ENCODE measurements around the gene KATNAL2.
"Not testable (repeated sequence)": the region's sequence is repeated elsewhere in the genome, so short reads cannot be mapped to it uniquely, and the experiment has no call there.

The KATNAL2 gene

GRCh38 chr18:47030887-47031286 lies 113.5 kb downstream of the KATNAL2 start:
- H3K4me3 ChIP-seq (ENCODE audit: insufficient read depth, low read depth, low read length, poor library complexity, severe bottlenecking); H3K9me3 ChIP-seq (ENCODE audit: control insufficient read depth, low read length); H3K4me1 ChIP-seq (ENCODE audit: control insufficient read depth, insufficient read depth, low read length, poor library complexity, severe bottlenecking); H3K27me3 ChIP-seq (replicated peaks; ENCODE audit: control insufficient read depth, insufficient read depth, low read length, poor library complexity, severe bottlenecking); DNase-seq; H3K27ac ChIP-seq (ENCODE audit: insufficient read depth, low read length, poor library complexity, severe bottlenecking); H3K36me3 ChIP-seq (ENCODE audit: control insufficient read depth, insufficient read depth, low read length): not testable (repeated sequence)

- Histone ChIP-seq H3K36me3 (ENCODE audit: control insufficient read depth, insufficient read depth, low read length) (no peaks in the 10 kb centered on the region), H3K4me1 (ENCODE audit: control insufficient read depth, insufficient read depth, low read length, poor library complexity, severe bottlenecking) (no peaks in the 10 kb centered on the region), H3K27ac (ENCODE audit: insufficient read depth, low read length, poor library complexity, severe bottlenecking) (no peak overlapping the region), H3K4me3 (ENCODE audit: insufficient read depth, low read depth, low read length, poor library complexity, severe bottlenecking) (no peak overlapping the region), H3K27me3 (replicated peaks; ENCODE audit: control insufficient read depth, insufficient read depth, low read length, poor library complexity, severe bottlenecking) (no peaks in the 10 kb centered on the region), H3K9me3 (ENCODE audit: control insufficient read depth, low read length) (no peaks in the 10 kb centered on the region)
- no peak for DNase-seq
These were observed 115.5 kb downstream of the KATNAL2 start for GRCh38 chr18:47032945-47033344.

- not testable (repeated sequence) for H3K9me3 ChIP-seq (ENCODE audit: control insufficient read depth, low read length); H3K4me1 ChIP-seq (ENCODE audit: control insufficient read depth, insufficient read depth, low read length, poor library complexity, severe bottlenecking); H3K4me3 ChIP-seq (ENCODE audit: insufficient read depth, low read depth, low read length, poor library complexity, severe bottlenecking); H3K36me3 ChIP-seq (ENCODE audit: control insufficient read depth, insufficient read depth, low read length); H3K27ac ChIP-seq (ENCODE audit: insufficient read depth, low read length, poor library complexity, severe bottlenecking); H3K27me3 ChIP-seq (replicated peaks; ENCODE audit: control insufficient read depth, insufficient read depth, low read length, poor library complexity, severe bottlenecking); DNase-seq
These were observed 117.2 kb downstream of the KATNAL2 start for GRCh38 chr18:47034591-47034990.

- no peak for DNase-seq
- H3K4me1 ChIP-seq (ENCODE audit: control insufficient read depth, insufficient read depth, low read length, poor library complexity, severe bottlenecking) = no peaks in the 10 kb centered on the region
- peaks cover 3% of the 10 kb centered on the region for H3K27me3 ChIP-seq (replicated peaks; ENCODE audit: control insufficient read depth, insufficient read depth, low read length, poor library complexity, severe bottlenecking)
- H3K27ac ChIP-seq (ENCODE audit: insufficient read depth, low read length, poor library complexity, severe bottlenecking) = no peak within 1 kb of the TSS
- H3K4me3 ChIP-seq (ENCODE audit: insufficient read depth, low read depth, low read length, poor library complexity, severe bottlenecking) = no peak within 1 kb of the TSS
- H3K36me3 ChIP-seq (ENCODE audit: control insufficient read depth, insufficient read depth, low read length) = no peaks in the 10 kb centered on the region
- H3K9me3 ChIP-seq (ENCODE audit: control insufficient read depth, low read length) = no peaks in the 10 kb centered on the region
These were observed 117.8 kb downstream of the KATNAL2 start, which contains the start of gene ELOA2 for GRCh38 chr18:47035156-47035671. Gene ELOA2 (minus strand): TSS chr18:47035621. CDS start chr18:47035264, 357 bp downstream.

GRCh38 chr18:47036298-47036874 lies 119.0 kb downstream of the KATNAL2 start:
- no peak for DNase-seq
- Histone ChIP-seq H3K4me3 (ENCODE audit: insufficient read depth, low read depth, low read length, poor library complexity, severe bottlenecking) (no peak overlapping the region), H3K36me3 (ENCODE audit: control insufficient read depth, insufficient read depth, low read length) (no peaks in the 10 kb centered on the region), H3K27ac (ENCODE audit: insufficient read depth, low read length, poor library complexity, severe bottlenecking) (no peak overlapping the region), H3K4me1 (ENCODE audit: control insufficient read depth, insufficient read depth, low read length, poor library complexity, severe bottlenecking) (no peaks in the 10 kb centered on the region), H3K27me3 (replicated peaks; ENCODE audit: control insufficient read depth, insufficient read depth, low read length, poor library complexity, severe bottlenecking) (peaks cover 3% of the 10 kb centered on the region), H3K9me3 (ENCODE audit: control insufficient read depth, low read length) (no peaks in the 10 kb centered on the region)

- H3K4me3 ChIP-seq (ENCODE audit: insufficient read depth, low read depth, low read length, poor library complexity, severe bottlenecking) = no peak overlapping the region
- H3K4me1 ChIP-seq (ENCODE audit: control insufficient read depth, insufficient read depth, low read length, poor library complexity, severe bottlenecking) = no peaks in the 10 kb centered on the region
- H3K27ac ChIP-seq (ENCODE audit: insufficient read depth, low read length, poor library complexity, severe bottlenecking) = no peak overlapping the region
- H3K9me3 ChIP-seq (ENCODE audit: control insufficient read depth, low read length) = no peaks in the 10 kb centered on the region
- H3K27me3 ChIP-seq (replicated peaks; ENCODE audit: control insufficient read depth, insufficient read depth, low read length, poor library complexity, severe bottlenecking) = peaks cover 3% of the 10 kb centered on the region
- H3K36me3 ChIP-seq (ENCODE audit: control insufficient read depth, insufficient read depth, low read length) = no peaks in the 10 kb centered on the region
- no peak for DNase-seq
These were observed 119.7 kb downstream of the KATNAL2 start for GRCh38 chr18:47036927-47037578.

GRCh38 chr18:47040982-47041381 lies 123.6 kb downstream of the KATNAL2 start:
- Histone ChIP-seq H3K27me3 (replicated peaks; ENCODE audit: control insufficient read depth, insufficient read depth, low read length, poor library complexity, severe bottlenecking) (peaks cover 3% of the 10 kb centered on the region), H3K36me3 (ENCODE audit: control insufficient read depth, insufficient read depth, low read length) (no peaks in the 10 kb centered on the region), H3K9me3 (ENCODE audit: control insufficient read depth, low read length) (no peaks in the 10 kb centered on the region), H3K27ac (ENCODE audit: insufficient read depth, low read length, poor library complexity, severe bottlenecking) (no peak overlapping the region), H3K4me1 (ENCODE audit: control insufficient read depth, insufficient read depth, low read length, poor library complexity, severe bottlenecking) (no peaks in the 10 kb centered on the region), H3K4me3 (ENCODE audit: insufficient read depth, low read depth, low read length, poor library complexity, severe bottlenecking) (no peak overlapping the region)
- DNase-seq = no peak

GRCh38 chr18:47050468-47050867 lies 133.1 kb downstream of the KATNAL2 start:
- no peaks in the 10 kb centered on the region for H3K4me1 ChIP-seq (ENCODE audit: control insufficient read depth, insufficient read depth, low read length, poor library complexity, severe bottlenecking)
- no peaks in the 10 kb centered on the region for H3K27me3 ChIP-seq (replicated peaks; ENCODE audit: control insufficient read depth, insufficient read depth, low read length, poor library complexity, severe bottlenecking)
- no peaks in the 10 kb centered on the region for H3K36me3 ChIP-seq (ENCODE audit: control insufficient read depth, insufficient read depth, low read length)
- DNase-seq = no peak
- no peak overlapping the region for H3K4me3 ChIP-seq (ENCODE audit: insufficient read depth, low read depth, low read length, poor library complexity, severe bottlenecking)
- no peak overlapping the region for H3K27ac ChIP-seq (ENCODE audit: insufficient read depth, low read length, poor library complexity, severe bottlenecking)
- H3K9me3 ChIP-seq (ENCODE audit: control insufficient read depth, low read length) = peaks cover 3% of the 10 kb centered on the region

- H3K27me3 ChIP-seq (replicated peaks; ENCODE audit: control insufficient read depth, insufficient read depth, low read length, poor library complexity, severe bottlenecking) = no peaks in the 10 kb centered on the region
- peaks cover 3% of the 10 kb centered on the region for H3K9me3 ChIP-seq (ENCODE audit: control insufficient read depth, low read length)
- no peaks in the 10 kb centered on the region for H3K4me1 ChIP-seq (ENCODE audit: control insufficient read depth, insufficient read depth, low read length, poor library complexity, severe bottlenecking)
- H3K4me3 ChIP-seq (ENCODE audit: insufficient read depth, low read depth, low read length, poor library complexity, severe bottlenecking) = no peak overlapping the region
- no peaks in the 10 kb centered on the region for H3K36me3 ChIP-seq (ENCODE audit: control insufficient read depth, insufficient read depth, low read length)
- DNase-seq = no peak
- no peak overlapping the region for H3K27ac ChIP-seq (ENCODE audit: insufficient read depth, low read length, poor library complexity, severe bottlenecking)
These were observed 137.0 kb downstream of the KATNAL2 start for GRCh38 chr18:47054369-47054768.

- no peak overlapping the region for H3K4me3 ChIP-seq (ENCODE audit: insufficient read depth, low read depth, low read length, poor library complexity, severe bottlenecking)
- H3K27ac ChIP-seq (ENCODE audit: insufficient read depth, low read length, poor library complexity, severe bottlenecking) = no peak overlapping the region
- H3K36me3 ChIP-seq (ENCODE audit: control insufficient read depth, insufficient read depth, low read length) = no peaks in the 10 kb centered on the region
- H3K4me1 ChIP-seq (ENCODE audit: control insufficient read depth, insufficient read depth, low read length, poor library complexity, severe bottlenecking) = no peaks in the 10 kb centered on the region
- no peaks in the 10 kb centered on the region for H3K27me3 ChIP-seq (replicated peaks; ENCODE audit: control insufficient read depth, insufficient read depth, low read length, poor library complexity, severe bottlenecking)
- DNase-seq = no peak
- H3K9me3 ChIP-seq (ENCODE audit: control insufficient read depth, low read length) = no peaks in the 10 kb centered on the region
These were observed 145.1 kb downstream of the KATNAL2 start for GRCh38 chr18:47062471-47062870.
